Fibroblast of peridontal ligament (primary cell): ENCODE data around the gene LFNG.

Source experiments
- DNase-seq: peaks from one replicate; pipeline ENCODE4 v3.0.0-alpha.2; 2010; ENCODE audit errors: extremely low read depth

LFNG gene

GRCh38 chr7:2483494-2483893 lies 36.1 kb upstream of the LFNG start:
- DNase-seq, result no peak

- no peak for DNase-seq
Observed at GRCh38 chr7:2484868-2485267, 34.7 kb upstream of the LFNG start.

GRCh38 chr7:2487586-2488271 lies 31.8 kb upstream of the LFNG start:
- DNase-seq, result no peak

- DNase-seq, result no peak
Observed at GRCh38 chr7:2488272-2488645, 31.3 kb upstream of the LFNG start.

- DNase-seq, result no peak
Observed at GRCh38 chr7:2488681-2489080, 30.9 kb upstream of the LFNG start.

GRCh38 chr7:2490181-2490651 lies 29.4 kb upstream of the LFNG start:
- DNase-seq, result no peak

GRCh38 chr7:2492038-2492437 lies 27.5 kb upstream of the LFNG start:
- DNase-seq, result no peak

- DNase-seq, result no peak
Observed at GRCh38 chr7:2493205-2494164, 26.1 kb upstream of the LFNG start.

- DNase-seq, result no peak
Observed at GRCh38 chr7:2494191-2495130, 25.1 kb upstream of the LFNG start.

GRCh38 chr7:2495418-2496299 lies 23.9 kb upstream of the LFNG start:
- DNase-seq, result no peak

GRCh38 chr7:2496375-2496774 lies 23.2 kb upstream of the LFNG start:
- no peak for DNase-seq

- DNase-seq, result no peak
Observed at GRCh38 chr7:2497065-2497464, 22.5 kb upstream of the LFNG start.

GRCh38 chr7:2497500-2498336 lies 21.9 kb upstream of the LFNG start:
- DNase-seq, result peak; percentile 34

GRCh38 chr7:2498708-2499107 lies 20.9 kb upstream of the LFNG start:
- no peak for DNase-seq

GRCh38 chr7:2499181-2499580 lies 20.4 kb upstream of the LFNG start:
- no peak for DNase-seq

GRCh38 chr7:2499719-2500430 lies 19.7 kb upstream of the LFNG start:
- DNase-seq, result no peak

- DNase-seq, result no peak
Observed at GRCh38 chr7:2500701-2501100, 18.9 kb upstream of the LFNG start.

- no peak for DNase-seq
Observed at GRCh38 chr7:2501947-2502646, 17.5 kb upstream of the LFNG start.

GRCh38 chr7:2502647-2502966 lies 17.0 kb upstream of the LFNG start:
- no peak for DNase-seq
